Measurements from ENCODE around the gene LAMC1. TPM values are rescaled to one million over a fixed set of nuclear protein-coding genes. Genes with fewer than 3 reads are reported as not detected.

LAMC1 gene
- total RNA-seq, 1 experiment from 2014 or later = 61.2 TPM

DNA sequence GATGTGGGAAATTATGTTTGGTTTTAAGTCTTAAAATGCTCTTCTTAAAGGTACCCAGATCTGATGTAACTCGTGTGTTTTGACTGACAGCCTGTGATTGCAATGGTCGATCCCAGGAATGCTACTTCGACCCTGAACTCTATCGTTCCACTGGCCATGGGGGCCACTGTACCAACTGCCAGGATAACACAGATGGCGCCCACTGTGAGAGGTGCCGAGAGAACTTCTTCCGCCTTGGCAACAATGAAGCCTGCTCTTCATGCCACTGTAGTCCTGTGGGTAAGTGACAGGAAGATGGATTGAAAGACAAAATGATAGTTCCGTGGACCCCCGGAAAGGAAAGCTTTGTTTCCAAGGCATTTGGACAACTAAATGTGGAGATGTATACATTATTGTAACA is 91.2 kb downstream of the LAMC1 start:
- H3K27ac ChIP-seq (ENCODE audit: low read depth, low read length) = no peak overlapping the region
- H3K4me3 ChIP-seq (replicated peaks in 1 of 2; ENCODE audit: low read depth in 1 of 2, low read length in 2 of 2) = no peak overlapping the region
- peaks cover 9 to 21% of the 10 kb centered on the region in 2 experiments for H3K36me3 ChIP-seq (ENCODE audit: control insufficient read depth in 1 of 2, insufficient read depth in 2 of 2, low read length in 2 of 2)
- no TSS peak for BruUV-seq (replicated peaks)
- H3K9me2 ChIP-seq (ENCODE audit: insufficient read depth) = no peaks in the 10 kb centered on the region
- H3K9me3 ChIP-seq (ENCODE audit: control insufficient read depth in 1 of 2, insufficient read depth in 1 of 2, low read depth in 1 of 2, low read length in 2 of 2) = no peaks in the 10 kb centered on the region
- ChIA-PET CTCF (no interaction called here), RAD21 (ENCODE audit: low non-redundant PET in 1 of 2, low total read pairs in 2 of 2, uncharacterized antibody in 2 of 2, unreplicated experiment in 2 of 2) (no interaction called here), POLR2A (no interaction called here)
- intact Hi-C loops (cut with micrococcal nuclease) = no loop called here
- H4K20me1 ChIP-seq (ENCODE audit: insufficient read depth) = no peaks in the 10 kb centered on the region
- H3K79me2 ChIP-seq (ENCODE audit: insufficient read depth, low read length) = no peaks in the 10 kb centered on the region
- H3K4me1 ChIP-seq (ENCODE audit: control insufficient read depth in 1 of 2, insufficient read depth in 2 of 2, low read length in 2 of 2) = no peaks in the 10 kb centered on the region
- H2AFZ ChIP-seq (ENCODE audit: low read depth, low read length, poor library complexity, severe bottlenecking) = no peak overlapping the region
- DNase-seq (ENCODE audit: low read depth, low spot score) (no peak), ATAC-seq (no peak)
- H3K9ac ChIP-seq (ENCODE audit: low read length) = no peak overlapping the region
- no peaks in the 10 kb centered on the region for H3K27me3 ChIP-seq (ENCODE audit: insufficient read depth, low read length)
- no peak overlapping the region for H3K4me2 ChIP-seq (ENCODE audit: low read length)
- TF ChIP-seq ZNF274 (IDR thresholded peaks at IDR 0.05; ENCODE audit: low read depth, low read length) (no peak), RAD21 (IDR thresholded peaks at IDR 0.05; ENCODE audit: low read depth) (no peak), YY1 (IDR thresholded peaks at IDR 0.05; ENCODE audit: extremely low read depth, insufficient replicate concordance, low read depth, low read length) (no peak), CBX3 (IDR thresholded peaks at IDR 0.05; ENCODE audit: low read depth) (no peak), EGR1 (IDR thresholded peaks at IDR 0.05; ENCODE audit: low read depth) (no peak), FOSL1 (IDR thresholded peaks at IDR 0.05; ENCODE audit: low read depth) (no peak), EZH2phosphoT487 (IDR thresholded peaks at IDR 0.05; ENCODE audit: borderline replicate concordance) (no peak), ZFX (IDR thresholded peaks at IDR 0.05) (no peak)
- TF ChIP-seq, protein P1, sequence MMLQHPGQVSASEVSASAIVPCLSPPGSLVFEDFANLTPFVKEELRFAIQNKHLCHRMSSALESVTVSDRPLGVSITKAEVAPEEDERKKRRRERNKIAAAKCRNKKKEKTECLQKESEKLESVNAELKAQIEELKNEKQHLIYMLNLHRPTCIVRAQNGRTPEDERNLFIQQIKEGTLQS (IDR thresholded peaks at IDR 0.05) = no peak
- TF ChIP-seq, protein P2, sequence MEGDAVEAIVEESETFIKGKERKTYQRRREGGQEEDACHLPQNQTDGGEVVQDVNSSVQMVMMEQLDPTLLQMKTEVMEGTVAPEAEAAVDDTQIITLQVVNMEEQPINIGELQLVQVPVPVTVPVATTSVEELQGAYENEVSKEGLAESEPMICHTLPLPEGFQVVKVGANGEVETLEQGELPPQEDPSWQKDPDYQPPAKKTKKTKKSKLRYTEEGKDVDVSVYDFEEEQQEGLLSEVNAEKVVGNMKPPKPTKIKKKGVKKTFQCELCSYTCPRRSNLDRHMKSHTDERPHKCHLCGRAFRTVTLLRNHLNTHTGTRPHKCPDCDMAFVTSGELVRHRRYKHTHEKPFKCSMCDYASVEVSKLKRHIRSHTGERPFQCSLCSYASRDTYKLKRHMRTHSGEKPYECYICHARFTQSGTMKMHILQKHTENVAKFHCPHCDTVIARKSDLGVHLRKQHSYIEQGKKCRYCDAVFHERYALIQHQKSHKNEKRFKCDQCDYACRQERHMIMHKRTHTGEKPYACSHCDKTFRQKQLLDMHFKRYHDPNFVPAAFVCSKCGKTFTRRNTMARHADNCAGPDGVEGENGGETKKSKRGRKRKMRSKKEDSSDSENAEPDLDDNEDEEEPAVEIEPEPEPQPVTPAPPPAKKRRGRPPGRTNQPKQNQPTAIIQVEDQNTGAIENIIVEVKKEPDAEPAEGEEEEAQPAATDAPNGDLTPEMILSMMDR (IDR thresholded peaks at IDR 0.05 in 2 of 3, conservative IDR thresholded peaks at IDR 0.05 in 1 of 3; ENCODE audit: borderline replicate concordance in 1 of 3, insufficient read depth in 1 of 3, low read depth in 2 of 3, low read length in 2 of 3) = no peak
- TF ChIP-seq, protein P3, sequence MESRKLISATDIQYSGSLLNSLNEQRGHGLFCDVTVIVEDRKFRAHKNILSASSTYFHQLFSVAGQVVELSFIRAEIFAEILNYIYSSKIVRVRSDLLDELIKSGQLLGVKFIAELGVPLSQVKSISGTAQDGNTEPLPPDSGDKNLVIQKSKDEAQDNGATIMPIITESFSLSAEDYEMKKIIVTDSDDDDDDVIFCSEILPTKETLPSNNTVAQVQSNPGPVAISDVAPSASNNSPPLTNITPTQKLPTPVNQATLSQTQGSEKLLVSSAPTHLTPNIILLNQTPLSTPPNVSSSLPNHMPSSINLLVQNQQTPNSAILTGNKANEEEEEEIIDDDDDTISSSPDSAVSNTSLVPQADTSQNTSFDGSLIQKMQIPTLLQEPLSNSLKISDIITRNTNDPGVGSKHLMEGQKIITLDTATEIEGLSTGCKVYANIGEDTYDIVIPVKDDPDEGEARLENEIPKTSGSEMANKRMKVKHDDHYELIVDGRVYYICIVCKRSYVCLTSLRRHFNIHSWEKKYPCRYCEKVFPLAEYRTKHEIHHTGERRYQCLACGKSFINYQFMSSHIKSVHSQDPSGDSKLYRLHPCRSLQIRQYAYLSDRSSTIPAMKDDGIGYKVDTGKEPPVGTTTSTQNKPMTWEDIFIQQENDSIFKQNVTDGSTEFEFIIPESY (IDR thresholded peaks at IDR 0.05; ENCODE audit: extremely low read depth, insufficient replicate concordance, low read length) = no peak

All from HCT116 (cell line).